ENCODE data around the gene HOATZ. TPM values are rescaled to one million over a fixed set of nuclear protein-coding genes. Genes with fewer than 3 reads are reported as not detected.
A peak's percentile ranks its signal among the peaks of the same experiment; 100 is the strongest.

HOATZ gene
- total RNA-seq, 1 donor from 2014 or later = not detected

- Mint-ChIP-seq H3K27ac (peak within 1 kb of the TSS; percentile 65), H3K9me3 (no peaks in the 10 kb centered on the region), H3K27me3 (ENCODE audit: low read depth) (peaks cover 72% of the 10 kb centered on the region), H3K36me3 (ENCODE audit: low read depth) (no peaks in the 10 kb centered on the region), H3K4me3 (ENCODE audit: low read depth) (peak within 1 kb of the TSS; percentile 72), H3K4me1 (ENCODE audit: low read depth) (peaks cover 24% of the 10 kb centered on the region)
- intact Hi-C loops (cut with micrococcal nuclease) = loop anchor here (2.0 kb wide), 1 partner anchor 14 kb away; no protein-coding TSS in a partner anchor
- DNase-seq (ENCODE audit: low spot score) = peak; percentile 14
These were observed 25.7 kb downstream of the HOATZ start, which contains the start of gene LAYN for GRCh38 chr11:111540114-111540936. Gene LAYN, plus strand, starts transcription at chr11:111540720. Its CDS starts 124 bp downstream, at chr11:111540844.

DNA sequence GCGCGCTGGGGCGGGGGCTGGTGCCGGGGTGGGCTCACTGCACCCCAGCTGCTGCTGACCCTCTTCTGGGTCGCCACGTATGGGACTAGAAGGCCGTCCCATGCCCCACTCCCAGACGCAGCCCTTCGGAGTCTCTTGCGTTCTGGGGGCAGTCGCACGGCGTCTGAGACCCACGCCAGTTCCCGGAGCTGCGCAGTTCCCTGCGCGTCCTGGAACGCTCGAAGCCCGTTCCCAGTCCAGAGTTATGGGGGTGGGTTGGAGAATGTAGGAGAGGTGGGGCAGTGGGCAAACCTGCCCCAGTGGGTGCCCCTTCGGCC, 26.3 kb downstream of the HOATZ start:
- H3K9me3 Mint-ChIP-seq = no peaks in the 10 kb centered on the region
- H3K4me3 Mint-ChIP-seq (ENCODE audit: low read depth) = no peak overlapping the region
- DNase-seq (ENCODE audit: low spot score) = no peak
- intact Hi-C loops (cut with micrococcal nuclease) = loop anchor here (2.0 kb wide), 1 partner anchor 14 kb away; no protein-coding TSS in a partner anchor
- H3K27ac Mint-ChIP-seq = no peak overlapping the region
- peaks cover 24% of the 10 kb centered on the region for H3K4me1 Mint-ChIP-seq (ENCODE audit: low read depth)
- H3K27me3 Mint-ChIP-seq (ENCODE audit: low read depth) = peaks cover 74% of the 10 kb centered on the region
- no peaks in the 10 kb centered on the region for H3K36me3 Mint-ChIP-seq (ENCODE audit: low read depth)

DNA sequence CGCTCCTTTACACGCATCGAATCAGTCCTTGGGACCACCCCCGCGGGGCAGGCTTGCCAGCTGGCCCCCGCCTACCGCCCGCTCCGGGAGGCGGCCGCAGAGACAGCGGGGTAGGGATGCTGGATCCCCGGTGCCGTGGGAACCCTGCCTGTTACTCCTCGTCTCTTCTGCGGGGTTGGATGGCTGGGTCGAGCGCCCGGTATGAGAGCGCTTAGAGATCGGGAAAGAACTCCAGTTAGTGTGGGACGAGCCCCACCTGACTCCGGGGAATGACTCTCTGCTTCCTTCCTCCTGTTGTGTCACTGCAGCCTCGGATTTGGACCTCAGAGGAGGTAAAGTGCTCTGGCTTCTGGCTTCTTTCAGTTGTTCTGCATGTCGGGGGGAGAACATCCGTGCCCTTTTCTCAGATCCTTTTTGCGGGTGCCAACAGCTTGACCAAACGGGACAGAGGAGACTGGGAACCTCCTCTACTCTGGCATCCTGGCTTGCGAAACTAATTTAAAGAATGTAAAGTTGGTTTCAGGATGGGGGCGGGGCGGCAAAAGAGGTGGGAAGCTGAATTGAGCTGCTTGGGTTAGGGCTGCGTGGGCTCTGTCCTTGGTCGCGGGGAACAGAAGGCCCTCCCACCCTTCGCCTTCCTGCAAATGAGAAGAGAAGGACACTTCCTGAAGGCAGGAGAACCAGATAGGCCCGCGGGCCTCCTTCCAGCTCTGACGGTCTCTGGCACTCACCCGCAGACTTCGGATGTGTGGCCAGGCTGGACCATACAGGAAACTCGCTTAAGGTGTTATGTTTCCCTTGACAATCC, 26.9 kb downstream of the HOATZ start:
- Mint-ChIP-seq H3K4me1 (ENCODE audit: low read depth) (peaks cover 24% of the 10 kb centered on the region), H3K36me3 (ENCODE audit: low read depth) (no peaks in the 10 kb centered on the region), H3K4me3 (ENCODE audit: low read depth) (peak overlapping the region; percentile 72), H3K9me3 (no peaks in the 10 kb centered on the region), H3K27ac (no peak overlapping the region), H3K27me3 (ENCODE audit: low read depth) (peaks cover 76% of the 10 kb centered on the region)
- intact Hi-C loops (cut with micrococcal nuclease) = loop anchor here (2.0 kb wide), 1 partner anchor 15 kb away; no protein-coding TSS in a partner anchor
- DNase-seq (ENCODE audit: low spot score) = no peak

- intact Hi-C loops (cut with micrococcal nuclease) = no loop called here
- Mint-ChIP-seq H3K4me3 (ENCODE audit: low read depth) (peak overlapping the region; percentile 40), H3K9me3 (no peaks in the 10 kb centered on the region), H3K27ac (no peak overlapping the region), H3K4me1 (ENCODE audit: low read depth) (peaks cover 22% of the 10 kb centered on the region), H3K36me3 (ENCODE audit: low read depth) (no peaks in the 10 kb centered on the region), H3K27me3 (ENCODE audit: low read depth) (peaks cover 67% of the 10 kb centered on the region)
- DNase-seq (ENCODE audit: low spot score) = no peak
These were observed 28.2 kb downstream of the HOATZ start for GRCh38 chr11:111542606-111543275.

GRCh38 chr11:111548525-111548924, 33.9 kb downstream of the HOATZ start:
- intact Hi-C loops (cut with micrococcal nuclease) = no loop called here
- no peaks in the 10 kb centered on the region for H3K9me3 Mint-ChIP-seq
- H3K36me3 Mint-ChIP-seq (ENCODE audit: low read depth) = no peaks in the 10 kb centered on the region
- no peak for DNase-seq (ENCODE audit: low spot score)
- no peaks in the 10 kb centered on the region for H3K4me1 Mint-ChIP-seq (ENCODE audit: low read depth)
- no peak overlapping the region for H3K4me3 Mint-ChIP-seq (ENCODE audit: low read depth)
- peaks cover 50% of the 10 kb centered on the region for H3K27me3 Mint-ChIP-seq (ENCODE audit: low read depth)
- no peak overlapping the region for H3K27ac Mint-ChIP-seq

GRCh38 chr11:111549196-111549868, 34.8 kb downstream of the HOATZ start:
- H3K36me3 Mint-ChIP-seq (ENCODE audit: low read depth) = no peaks in the 10 kb centered on the region
- intact Hi-C loops (cut with micrococcal nuclease) = no loop called here

DNA sequence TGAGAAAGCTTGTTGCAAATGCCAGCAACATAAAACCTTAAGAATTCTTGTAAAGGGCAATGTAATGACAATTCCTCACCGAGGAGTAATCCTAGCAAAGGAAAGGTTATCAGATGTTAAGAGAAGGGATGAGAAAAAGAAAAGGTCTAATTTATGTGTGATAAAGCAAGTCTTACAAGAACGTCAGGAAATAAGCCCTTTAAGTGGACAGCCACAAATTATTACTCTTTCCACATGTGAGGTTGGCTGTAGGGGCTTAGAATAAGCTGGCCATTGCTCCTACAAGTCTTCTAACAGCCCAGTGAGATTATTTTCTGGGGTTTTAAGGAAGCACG, 35.3 kb downstream of the HOATZ start:
- intact Hi-C loops (cut with micrococcal nuclease) = no loop called here
- DNase-seq (ENCODE audit: low spot score) = no peak
- no peak overlapping the region for H3K4me3 Mint-ChIP-seq (ENCODE audit: low read depth)
- no peaks in the 10 kb centered on the region for H3K4me1 Mint-ChIP-seq (ENCODE audit: low read depth)
- no peaks in the 10 kb centered on the region for H3K9me3 Mint-ChIP-seq
- H3K36me3 Mint-ChIP-seq (ENCODE audit: low read depth) = peaks cover 2% of the 10 kb centered on the region
- peaks cover 44% of the 10 kb centered on the region for H3K27me3 Mint-ChIP-seq (ENCODE audit: low read depth)
- H3K27ac Mint-ChIP-seq = no peak overlapping the region

More at GRCh38 chr11:111549196-111549868, 34.8 kb downstream of the HOATZ start:
- Mint-ChIP-seq H3K27me3 (ENCODE audit: low read depth) (peaks cover 48% of the 10 kb centered on the region), H3K4me3 (ENCODE audit: low read depth) (no peak overlapping the region), H3K9me3 (no peaks in the 10 kb centered on the region), H3K4me1 (ENCODE audit: low read depth) (no peaks in the 10 kb centered on the region), H3K27ac (no peak overlapping the region)
- no peak for DNase-seq (ENCODE audit: low spot score)

- peaks cover 1% of the 10 kb centered on the region for H3K9me3 Mint-ChIP-seq
- H3K27me3 Mint-ChIP-seq (ENCODE audit: low read depth) = peaks cover 44% of the 10 kb centered on the region
- no peaks in the 10 kb centered on the region for H3K4me1 Mint-ChIP-seq (ENCODE audit: low read depth)
- peaks cover 6% of the 10 kb centered on the region for H3K36me3 Mint-ChIP-seq (ENCODE audit: low read depth)
- H3K4me3 Mint-ChIP-seq (ENCODE audit: low read depth) = no peak overlapping the region
- no peak for DNase-seq (ENCODE audit: low spot score)
- no peak overlapping the region for H3K27ac Mint-ChIP-seq
- intact Hi-C loops (cut with micrococcal nuclease) = no loop called here
These were observed 35.7 kb downstream of the HOATZ start for GRCh38 chr11:111550258-111550657.

DNA sequence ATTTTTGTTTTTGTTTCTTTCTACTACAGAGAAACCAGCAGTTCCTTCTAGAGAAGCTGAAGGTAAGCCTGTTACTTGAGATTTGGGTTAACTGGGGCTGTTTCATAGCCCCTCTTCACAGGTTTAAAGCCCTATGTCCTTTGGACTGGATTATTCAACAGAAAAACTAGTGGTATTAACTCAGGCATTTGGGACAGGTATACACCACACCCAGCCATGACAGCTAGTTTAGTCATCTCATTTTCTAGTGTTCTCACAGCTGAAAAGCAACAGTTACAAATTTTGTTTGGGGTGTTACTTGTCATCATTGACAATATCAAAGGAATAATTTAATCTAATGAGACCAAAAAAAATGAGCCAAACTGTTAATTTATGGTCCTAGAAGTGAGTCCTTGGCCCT, 40.0 kb downstream of the HOATZ start:
- DNase-seq (ENCODE audit: low spot score) = no peak
- Mint-ChIP-seq H3K27ac (no peak overlapping the region), H3K4me1 (ENCODE audit: low read depth) (no peaks in the 10 kb centered on the region), H3K9me3 (peaks cover 4% of the 10 kb centered on the region), H3K36me3 (ENCODE audit: low read depth) (peaks cover 9% of the 10 kb centered on the region), H3K27me3 (ENCODE audit: low read depth) (peaks cover 29% of the 10 kb centered on the region), H3K4me3 (ENCODE audit: low read depth) (no peak overlapping the region)
- intact Hi-C loops (cut with micrococcal nuclease) = no loop called here

DNA sequence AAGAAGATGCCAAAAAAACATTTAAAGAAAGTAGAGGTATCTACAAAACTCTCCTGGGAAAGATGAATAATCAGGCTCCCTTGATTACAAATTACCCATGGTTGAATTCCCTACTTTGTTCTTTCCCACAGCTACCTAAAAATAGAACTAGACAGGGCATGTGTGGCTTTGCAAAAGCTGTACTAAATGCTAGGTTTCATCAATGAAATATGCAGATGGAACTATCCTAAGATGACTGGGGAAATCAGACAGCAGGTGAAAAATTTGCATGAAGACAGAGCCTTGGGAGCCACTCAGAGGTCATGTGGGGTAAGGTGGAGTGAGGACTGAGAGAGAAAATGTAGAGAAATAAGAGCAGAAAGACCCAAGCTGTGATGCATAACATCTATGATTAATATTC, 40.7 kb downstream of the HOATZ start:
- no peak overlapping the region for H3K4me3 Mint-ChIP-seq (ENCODE audit: low read depth)
- intact Hi-C loops (cut with micrococcal nuclease) = no loop called here
- no peaks in the 10 kb centered on the region for H3K4me1 Mint-ChIP-seq (ENCODE audit: low read depth)
- DNase-seq (ENCODE audit: low spot score) = no peak
- H3K36me3 Mint-ChIP-seq (ENCODE audit: low read depth) = peaks cover 9% of the 10 kb centered on the region
- H3K9me3 Mint-ChIP-seq = peaks cover 4% of the 10 kb centered on the region
- H3K27ac Mint-ChIP-seq = no peak overlapping the region
- peaks cover 25% of the 10 kb centered on the region for H3K27me3 Mint-ChIP-seq (ENCODE audit: low read depth)

GRCh38 chr11:111557425-111558111, 43.0 kb downstream of the HOATZ start:
- H3K4me1 Mint-ChIP-seq (ENCODE audit: low read depth) = no peaks in the 10 kb centered on the region
- peaks cover 13% of the 10 kb centered on the region for H3K27me3 Mint-ChIP-seq (ENCODE audit: low read depth)

More at GRCh38 chr11:111557425-111558111, 43.0 kb downstream of the HOATZ start:
- intact Hi-C loops (cut with micrococcal nuclease) = no loop called here
- DNase-seq (ENCODE audit: low spot score) = no peak
- H3K36me3 Mint-ChIP-seq (ENCODE audit: low read depth) = peaks cover 9% of the 10 kb centered on the region
- H3K27ac Mint-ChIP-seq = no peak overlapping the region
- H3K9me3 Mint-ChIP-seq = peaks cover 4% of the 10 kb centered on the region
- H3K4me3 Mint-ChIP-seq (ENCODE audit: low read depth) = no peak overlapping the region

Measured in activated T-helper 2 cell treated with anti-CD3 and anti-CD28 coated beads, Interferon-gamma antibody, Interleukin-2, Interleukin-4, amounts not matched to agents 10 μg/mL and 5 μg/mL and 100 μg/mL, durations not matched to agents 14 hours and 24 hours and 36 hours (primary cell).